PFSK-1 (cell line): ENCODE measurements around the gene ST3GAL2.

Experiments used
- POLR2AphosphoS5 ChIP-seq: IDR thresholded peaks from 2 replicates; pipeline ENCODE4 v1.6.1; 2012; ENCODE audit warnings: low read depth, mild to moderate bottlenecking, control low read depth, low read length, moderate library complexity
- SIN3A ChIP-seq: IDR thresholded peaks from 2 replicates; pipeline ENCODE4 v1.6.1; 2012; ENCODE audit warnings: mild to moderate bottlenecking, low read length, moderate library complexity, borderline replicate concordance; ENCODE audit not compliant: insufficient read depth
- TAF1 ChIP-seq: IDR thresholded peaks from 2 replicates; pipeline ENCODE4 v1.6.1; 2012; ENCODE audit warnings: low read length, control low read depth, borderline replicate concordance; ENCODE audit not compliant: insufficient read depth

GRCh38 chr16:70421014-70421413 lies 17.9 kb downstream of the ST3GAL2 start:
- TF ChIP-seq TAF1 (no peak), POLR2AphosphoS5 (no peak), SIN3A (no peak)
